ENCODE results near the gene RADX. TPM values are rescaled to one million over a fixed set of nuclear protein-coding genes. Genes with fewer than 3 reads are reported as not detected.

RADX gene
- polyA plus RNA-seq, 1 of the 3 experiments (the other 2 are of a cell fraction), result not detected

DNA sequence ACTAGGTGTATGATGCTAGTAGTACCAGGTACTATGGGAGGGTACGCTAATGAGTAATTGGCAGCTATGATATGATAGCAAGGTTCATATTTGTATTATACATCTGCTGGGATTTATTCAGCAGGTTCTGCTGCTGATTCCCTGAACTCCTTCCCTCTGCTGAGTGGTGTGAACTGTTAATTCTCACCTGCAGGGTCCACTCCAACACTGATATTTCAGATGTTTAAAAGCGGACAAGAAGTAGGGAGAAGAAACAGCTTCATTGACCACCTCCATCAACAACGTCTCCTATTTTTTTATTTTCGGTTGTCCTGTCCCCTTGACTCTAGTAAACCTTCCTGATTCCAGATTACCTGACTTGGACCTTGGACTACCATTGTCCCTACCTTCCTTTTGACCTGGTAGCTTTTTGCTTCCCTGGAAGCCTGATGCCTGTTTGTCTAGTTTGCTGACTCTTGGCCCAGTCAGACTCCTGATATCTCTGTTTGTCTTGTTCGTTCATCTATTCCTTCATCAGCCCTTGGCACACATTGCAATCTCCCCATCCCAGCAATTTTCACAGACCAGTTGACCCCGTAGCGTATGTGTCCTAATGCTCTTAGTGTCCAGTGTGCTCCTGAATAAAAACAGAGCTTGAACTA is 80.8 kb downstream of the RADX start:
- POLR2A ChIA-PET, result no interaction called here
- no peak for DNase-seq
- TF ChIP-seq, protein P1, sequence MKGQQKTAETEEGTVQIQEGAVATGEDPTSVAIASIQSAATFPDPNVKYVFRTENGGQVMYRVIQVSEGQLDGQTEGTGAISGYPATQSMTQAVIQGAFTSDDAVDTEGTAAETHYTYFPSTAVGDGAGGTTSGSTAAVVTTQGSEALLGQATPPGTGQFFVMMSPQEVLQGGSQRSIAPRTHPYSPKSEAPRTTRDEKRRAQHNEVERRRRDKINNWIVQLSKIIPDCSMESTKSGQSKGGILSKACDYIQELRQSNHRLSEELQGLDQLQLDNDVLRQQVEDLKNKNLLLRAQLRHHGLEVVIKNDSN (IDR thresholded peaks at IDR 0.05; ENCODE audit: borderline replicate concordance, low read depth), result no peak
- TF ChIP-seq, protein P2, sequence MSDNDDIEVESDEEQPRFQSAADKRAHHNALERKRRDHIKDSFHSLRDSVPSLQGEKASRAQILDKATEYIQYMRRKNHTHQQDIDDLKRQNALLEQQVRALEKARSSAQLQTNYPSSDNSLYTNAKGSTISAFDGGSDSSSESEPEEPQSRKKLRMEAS (IDR thresholded peaks at IDR 0.05; ENCODE audit: low read depth), result no peak
- TF ChIP-seq, protein P3, sequence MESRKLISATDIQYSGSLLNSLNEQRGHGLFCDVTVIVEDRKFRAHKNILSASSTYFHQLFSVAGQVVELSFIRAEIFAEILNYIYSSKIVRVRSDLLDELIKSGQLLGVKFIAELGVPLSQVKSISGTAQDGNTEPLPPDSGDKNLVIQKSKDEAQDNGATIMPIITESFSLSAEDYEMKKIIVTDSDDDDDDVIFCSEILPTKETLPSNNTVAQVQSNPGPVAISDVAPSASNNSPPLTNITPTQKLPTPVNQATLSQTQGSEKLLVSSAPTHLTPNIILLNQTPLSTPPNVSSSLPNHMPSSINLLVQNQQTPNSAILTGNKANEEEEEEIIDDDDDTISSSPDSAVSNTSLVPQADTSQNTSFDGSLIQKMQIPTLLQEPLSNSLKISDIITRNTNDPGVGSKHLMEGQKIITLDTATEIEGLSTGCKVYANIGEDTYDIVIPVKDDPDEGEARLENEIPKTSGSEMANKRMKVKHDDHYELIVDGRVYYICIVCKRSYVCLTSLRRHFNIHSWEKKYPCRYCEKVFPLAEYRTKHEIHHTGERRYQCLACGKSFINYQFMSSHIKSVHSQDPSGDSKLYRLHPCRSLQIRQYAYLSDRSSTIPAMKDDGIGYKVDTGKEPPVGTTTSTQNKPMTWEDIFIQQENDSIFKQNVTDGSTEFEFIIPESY (IDR thresholded peaks at IDR 0.05; ENCODE audit: borderline replicate concordance, low read depth), result no peak
- TF ChIP-seq MEF2A (IDR thresholded peaks at IDR 0.05; ENCODE audit: borderline replicate concordance, low read depth), result no peak
- no peak for TF ChIP-seq RFX5 (IDR thresholded peaks at IDR 0.05; ENCODE audit: low read length)
- TF ChIP-seq FOXJ3 (CRISPR knock-in tag; IDR thresholded peaks at IDR 0.05), result no peak
- TF ChIP-seq FOSL2 (IDR thresholded peaks at IDR 0.05; ENCODE audit: borderline replicate concordance, low read depth), result no peak
- no peak for TF ChIP-seq TAF1 (IDR thresholded peaks at IDR 0.05; ENCODE audit: borderline replicate concordance, low read depth, low read length)
- no peak for TF ChIP-seq RAD21 (IDR thresholded peaks at IDR 0.05; ENCODE audit: low read length)
- TF ChIP-seq ELF1 (IDR thresholded peaks at IDR 0.05), result no peak
- TF ChIP-seq, protein P4, sequence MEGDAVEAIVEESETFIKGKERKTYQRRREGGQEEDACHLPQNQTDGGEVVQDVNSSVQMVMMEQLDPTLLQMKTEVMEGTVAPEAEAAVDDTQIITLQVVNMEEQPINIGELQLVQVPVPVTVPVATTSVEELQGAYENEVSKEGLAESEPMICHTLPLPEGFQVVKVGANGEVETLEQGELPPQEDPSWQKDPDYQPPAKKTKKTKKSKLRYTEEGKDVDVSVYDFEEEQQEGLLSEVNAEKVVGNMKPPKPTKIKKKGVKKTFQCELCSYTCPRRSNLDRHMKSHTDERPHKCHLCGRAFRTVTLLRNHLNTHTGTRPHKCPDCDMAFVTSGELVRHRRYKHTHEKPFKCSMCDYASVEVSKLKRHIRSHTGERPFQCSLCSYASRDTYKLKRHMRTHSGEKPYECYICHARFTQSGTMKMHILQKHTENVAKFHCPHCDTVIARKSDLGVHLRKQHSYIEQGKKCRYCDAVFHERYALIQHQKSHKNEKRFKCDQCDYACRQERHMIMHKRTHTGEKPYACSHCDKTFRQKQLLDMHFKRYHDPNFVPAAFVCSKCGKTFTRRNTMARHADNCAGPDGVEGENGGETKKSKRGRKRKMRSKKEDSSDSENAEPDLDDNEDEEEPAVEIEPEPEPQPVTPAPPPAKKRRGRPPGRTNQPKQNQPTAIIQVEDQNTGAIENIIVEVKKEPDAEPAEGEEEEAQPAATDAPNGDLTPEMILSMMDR (IDR thresholded peaks at IDR 0.05), result no peak
- TF ChIP-seq, protein P5, sequence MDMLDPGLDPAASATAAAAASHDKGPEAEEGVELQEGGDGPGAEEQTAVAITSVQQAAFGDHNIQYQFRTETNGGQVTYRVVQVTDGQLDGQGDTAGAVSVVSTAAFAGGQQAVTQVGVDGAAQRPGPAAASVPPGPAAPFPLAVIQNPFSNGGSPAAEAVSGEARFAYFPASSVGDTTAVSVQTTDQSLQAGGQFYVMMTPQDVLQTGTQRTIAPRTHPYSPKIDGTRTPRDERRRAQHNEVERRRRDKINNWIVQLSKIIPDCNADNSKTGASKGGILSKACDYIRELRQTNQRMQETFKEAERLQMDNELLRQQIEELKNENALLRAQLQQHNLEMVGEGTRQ (IDR thresholded peaks at IDR 0.05; ENCODE audit: borderline replicate concordance, low read depth, low read length), result no peak
- TF ChIP-seq JUND (IDR thresholded peaks at IDR 0.05), result no peak
- no peak for TF ChIP-seq TCF12 (IDR thresholded peaks at IDR 0.05)
- TF ChIP-seq SMC3 (IDR thresholded peaks at IDR 0.05; ENCODE audit: low read depth, low read length), result no peak
- TF ChIP-seq, protein P6, sequence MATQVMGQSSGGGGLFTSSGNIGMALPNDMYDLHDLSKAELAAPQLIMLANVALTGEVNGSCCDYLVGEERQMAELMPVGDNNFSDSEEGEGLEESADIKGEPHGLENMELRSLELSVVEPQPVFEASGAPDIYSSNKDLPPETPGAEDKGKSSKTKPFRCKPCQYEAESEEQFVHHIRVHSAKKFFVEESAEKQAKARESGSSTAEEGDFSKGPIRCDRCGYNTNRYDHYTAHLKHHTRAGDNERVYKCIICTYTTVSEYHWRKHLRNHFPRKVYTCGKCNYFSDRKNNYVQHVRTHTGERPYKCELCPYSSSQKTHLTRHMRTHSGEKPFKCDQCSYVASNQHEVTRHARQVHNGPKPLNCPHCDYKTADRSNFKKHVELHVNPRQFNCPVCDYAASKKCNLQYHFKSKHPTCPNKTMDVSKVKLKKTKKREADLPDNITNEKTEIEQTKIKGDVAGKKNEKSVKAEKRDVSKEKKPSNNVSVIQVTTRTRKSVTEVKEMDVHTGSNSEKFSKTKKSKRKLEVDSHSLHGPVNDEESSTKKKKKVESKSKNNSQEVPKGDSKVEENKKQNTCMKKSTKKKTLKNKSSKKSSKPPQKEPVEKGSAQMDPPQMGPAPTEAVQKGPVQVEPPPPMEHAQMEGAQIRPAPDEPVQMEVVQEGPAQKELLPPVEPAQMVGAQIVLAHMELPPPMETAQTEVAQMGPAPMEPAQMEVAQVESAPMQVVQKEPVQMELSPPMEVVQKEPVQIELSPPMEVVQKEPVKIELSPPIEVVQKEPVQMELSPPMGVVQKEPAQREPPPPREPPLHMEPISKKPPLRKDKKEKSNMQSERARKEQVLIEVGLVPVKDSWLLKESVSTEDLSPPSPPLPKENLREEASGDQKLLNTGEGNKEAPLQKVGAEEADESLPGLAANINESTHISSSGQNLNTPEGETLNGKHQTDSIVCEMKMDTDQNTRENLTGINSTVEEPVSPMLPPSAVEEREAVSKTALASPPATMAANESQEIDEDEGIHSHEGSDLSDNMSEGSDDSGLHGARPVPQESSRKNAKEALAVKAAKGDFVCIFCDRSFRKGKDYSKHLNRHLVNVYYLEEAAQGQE (IDR thresholded peaks at IDR 0.05; ENCODE audit: low read depth, low read length), result no peak
- TF ChIP-seq NFIC (IDR thresholded peaks at IDR 0.05; ENCODE audit: borderline replicate concordance), result no peak
- no peak for TF ChIP-seq MXI1 (IDR thresholded peaks at IDR 0.05; ENCODE audit: low read depth, low read length)
- TF ChIP-seq RCOR1 (IDR thresholded peaks at IDR 0.05; ENCODE audit: low read length), result no peak
- TF ChIP-seq SIN3A (IDR thresholded peaks at IDR 0.05; ENCODE audit: borderline replicate concordance, low read depth, low read length), result no peak
- H3K27me3 ChIP-seq (ENCODE audit: insufficient read depth), result peaks cover 4% of the 10 kb centered on the region; the same call in 1 of the 2 replicates
- no peaks in the 10 kb centered on the region for H3K36me3 ChIP-seq (replicated peaks in 1 of 2; ENCODE audit: control insufficient read depth in 1 of 2, insufficient read depth in 2 of 2, low read length in 1 of 2)
- H3K9ac ChIP-seq, result no peak overlapping the region
- no peak overlapping the region for H3K4me2 ChIP-seq
- no peaks in the 10 kb centered on the region for H4K20me1 ChIP-seq (ENCODE audit: insufficient read depth)
- H3K4me3 ChIP-seq (ENCODE audit: low read depth in 2 of 2, low read length in 1 of 2), result no peak overlapping the region
- no peaks in the 10 kb centered on the region for H3K4me1 ChIP-seq (ENCODE audit: control insufficient read depth in 1 of 2, insufficient read depth in 2 of 2, low read depth in 1 of 2, low read length in 1 of 2)
- H3K27ac ChIP-seq (ENCODE audit: low read depth in 2 of 2, low read length in 1 of 2), result no peak overlapping the region
- no peaks in the 10 kb centered on the region for H3K9me2 ChIP-seq
- no peak overlapping the region for H2AFZ ChIP-seq (ENCODE audit: low read depth)
- H3K79me2 ChIP-seq (ENCODE audit: insufficient read depth), result no peaks in the 10 kb centered on the region
- H3F3A ChIP-seq (replicated peaks; ENCODE audit: insufficient read depth), result no peaks in the 10 kb centered on the region
- WGBS (ENCODE audit: low lambda C conversion rate), result 6% methylated on average over 7 of the region's 7 CpGs
- CTCF ChIA-PET, result interaction anchor here (0.6 kb wide), 1 partner anchor 170 kb away, joined by 3 read pairs; no protein-coding TSS in a partner anchor
- no peaks in the 10 kb centered on the region for H3K9me3 ChIP-seq

Data from SK-N-SH (cell line).